H1 (cell line): Measurements from ENCODE around the gene ANXA4. TPM values are rescaled to one million over a fixed set of nuclear protein-coding genes. Genes with fewer than 3 reads are reported as not detected.

ENCODE experiments used
- NANOG ChIP-seq: IDR thresholded peaks from 2 replicates; pipeline ENCODE4 v1.6.1; 2011; ENCODE audit warnings: low read length, low read depth, mild to moderate bottlenecking, inconsistent platforms; ENCODE audit not compliant: insufficient read depth, poor library complexity, severe bottlenecking
- TAF7 ChIP-seq: optimal IDR thresholded peaks from 2 replicates; pipeline ENCODE3; 2011; ENCODE audit warnings: low read depth, mild to moderate bottlenecking, inconsistent platforms, low read length, moderate library complexity, borderline replicate concordance
- TBP ChIP-seq: IDR thresholded peaks from 2 replicates; pipeline ENCODE4 v1.6.1; 2011; ENCODE audit warnings: low read depth, low read length, improper control_type of control experiment
- polyA plus RNA-seq, 7 experiments: library from polyadenylated mRNA; depleted of rRNA in 3 of 7; stranded (reverse) in 5 of 7; unstranded in 2 of 7; fragments of >200 nt in 5 of 7; fragments of 200-250 nt in 2 of 7; gene quantifications; 1 replicate in 5 of 7; 2 replicates in 1 of 7; 4 replicates in 1 of 7; pipeline versions ENCODE4 v1.2.1 to v1.2.3, GENCODE V29; 2011 to 2013; ENCODE audit warnings: missing spikeins in 2 of 7, mixed read lengths in 2 of 7
- total RNA-seq: library from RNA; stranded (reverse); fragmentation: NEBNext Ultra II Directional; extraction: Animal tissue kit (Norgen Biotek cat#: 25700); gene quantifications from 2 replicates; pipeline ENCODE4 v1.2.1, GENCODE V29; 2021
- TF ChIP-seq, protein P1 (sequence below), 3 experiments: IDR thresholded peaks; 1 replicate in 2 of 3; 2 replicates in 1 of 3; pipeline versions ENCODE4 v1.5.1 to v1.6.1; 2011; ENCODE audit warnings: low read length in 3 of 3, mild to moderate bottlenecking in 3 of 3, inconsistent platforms in 2 of 3, low read depth in 1 of 3, moderate library complexity in 1 of 3; ENCODE audit not compliant: insufficient read depth in 1 of 3; ENCODE audit errors: control extremely low read depth in 1 of 3

Gene ANXA4
- total and polyA plus RNA-seq, 2 of the 8 experiments (the other 6 are each of a cell fraction or from before 2014, with no cell fraction given): 9.4 to 17.6 TPM

DNA sequence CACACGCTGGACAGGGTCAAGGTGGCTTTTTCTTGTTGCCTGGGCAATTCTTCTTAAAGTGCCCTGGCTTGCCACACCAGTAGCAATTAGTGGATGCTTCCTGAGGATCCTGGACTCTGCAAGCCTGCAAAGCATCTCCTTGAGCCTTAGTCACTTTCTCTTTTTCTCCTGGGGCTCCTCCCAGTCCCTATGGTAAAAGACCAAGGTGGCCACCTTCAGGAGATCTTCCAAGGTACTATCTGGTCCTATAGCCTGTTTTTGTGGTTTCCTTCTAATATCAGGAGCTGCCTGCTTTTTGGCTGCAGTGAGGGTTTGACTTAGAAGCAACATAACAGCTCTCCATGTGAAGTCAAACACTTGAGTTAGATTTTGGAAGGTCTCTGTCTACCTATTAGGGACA lies 54.2 kb downstream of the ANXA4 start (continued):
- TF ChIP-seq, protein P1, sequence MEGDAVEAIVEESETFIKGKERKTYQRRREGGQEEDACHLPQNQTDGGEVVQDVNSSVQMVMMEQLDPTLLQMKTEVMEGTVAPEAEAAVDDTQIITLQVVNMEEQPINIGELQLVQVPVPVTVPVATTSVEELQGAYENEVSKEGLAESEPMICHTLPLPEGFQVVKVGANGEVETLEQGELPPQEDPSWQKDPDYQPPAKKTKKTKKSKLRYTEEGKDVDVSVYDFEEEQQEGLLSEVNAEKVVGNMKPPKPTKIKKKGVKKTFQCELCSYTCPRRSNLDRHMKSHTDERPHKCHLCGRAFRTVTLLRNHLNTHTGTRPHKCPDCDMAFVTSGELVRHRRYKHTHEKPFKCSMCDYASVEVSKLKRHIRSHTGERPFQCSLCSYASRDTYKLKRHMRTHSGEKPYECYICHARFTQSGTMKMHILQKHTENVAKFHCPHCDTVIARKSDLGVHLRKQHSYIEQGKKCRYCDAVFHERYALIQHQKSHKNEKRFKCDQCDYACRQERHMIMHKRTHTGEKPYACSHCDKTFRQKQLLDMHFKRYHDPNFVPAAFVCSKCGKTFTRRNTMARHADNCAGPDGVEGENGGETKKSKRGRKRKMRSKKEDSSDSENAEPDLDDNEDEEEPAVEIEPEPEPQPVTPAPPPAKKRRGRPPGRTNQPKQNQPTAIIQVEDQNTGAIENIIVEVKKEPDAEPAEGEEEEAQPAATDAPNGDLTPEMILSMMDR (IDR thresholded peaks at IDR 0.05; ENCODE audit: control extremely low read depth in 1 of 3, insufficient read depth in 1 of 3, low read depth in 1 of 3, low read length in 3 of 3): no peak
- TF ChIP-seq NANOG (no peak), TAF7 (no peak), TBP (no peak)
- TF ChIP-seq, all 59 proteins: peak for 0
